ENCODE results near the gene CARMIL1. TPM values are rescaled to one million over a fixed set of nuclear protein-coding genes. Genes with fewer than 3 reads are reported as not detected.

The CARMIL1 gene
- total RNA-seq, 1 experiment from 2014 or later, result 23.6 TPM

DNA sequence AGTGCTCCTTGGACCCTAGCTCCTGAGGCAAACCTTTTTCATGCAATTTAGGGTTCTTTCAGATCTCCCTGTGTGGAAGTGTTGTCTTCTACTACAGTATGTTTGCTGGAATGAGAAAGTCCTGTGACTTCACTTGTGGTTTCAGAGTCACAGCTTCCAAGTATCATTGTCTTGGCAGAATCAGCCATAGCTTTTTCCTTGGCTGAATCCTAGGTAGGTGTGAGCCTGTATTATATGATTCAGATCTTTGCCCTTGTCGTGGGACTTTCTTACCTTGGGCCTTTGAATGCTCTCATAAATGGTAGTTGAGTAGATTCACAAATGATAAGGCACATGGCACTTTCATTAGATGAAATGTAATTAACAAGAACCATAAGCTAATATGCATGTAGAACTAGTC, 16.5 kb downstream of the CARMIL1 start:
- H3K79me2 ChIP-seq (ENCODE audit: insufficient read depth, low read length), result peaks cover 3% of the 10 kb centered on the region; the same call in 1 of the 2 replicates
- DNase-seq, result no peak
- peaks cover 7% of the 10 kb centered on the region for H3K79me1 ChIP-seq (ENCODE audit: insufficient read depth, low read depth, low read length, poor library complexity, severe bottlenecking)
- H3K9me3 ChIP-seq (ENCODE audit: control insufficient read depth, low read depth, low read length), result no peaks in the 10 kb centered on the region
- H3K56ac ChIP-seq (ENCODE audit: insufficient read length, low read depth, low read length), result no peak overlapping the region
- H2AFZ ChIP-seq (ENCODE audit: low read length), result no peak overlapping the region
- WGBS (ENCODE audit: extremely low coverage, insufficient read length, low lambda C conversion rate), result no CpG with 5 or more reads among the region's 1 CpG
- H3K4me1 Mint-ChIP-seq, result peaks cover 20 to 21% of the 10 kb centered on the region in 2 experiments
- no peak overlapping the region for H2BK5ac ChIP-seq (ENCODE audit: insufficient read length, low read length)
- H4K5ac ChIP-seq (ENCODE audit: insufficient read length, low read depth, low read length), result no peak overlapping the region
- H4K91ac ChIP-seq (ENCODE audit: insufficient read length, low read depth, low read length), result no peak overlapping the region
- no peak overlapping the region for H3K4ac ChIP-seq (ENCODE audit: low read depth, low read length)
- H3K9ac ChIP-seq (ENCODE audit: extremely low read depth, insufficient read length, low read length), result no peak overlapping the region
- no peak overlapping the region for H3K4me3 Mint-ChIP-seq
- H3K27me3 ChIP-seq (ENCODE audit: insufficient read depth, low read length), result no peaks in the 10 kb centered on the region
- no peak overlapping the region for H2AK5ac ChIP-seq (ENCODE audit: insufficient read length, low read length)
- H3K14ac ChIP-seq (ENCODE audit: insufficient read depth, low read length), result no peak overlapping the region
- H2BK20ac ChIP-seq (ENCODE audit: low read depth, low read length, poor library complexity, severe bottlenecking), result no peak overlapping the region
- no peak overlapping the region for H2BK12ac ChIP-seq (ENCODE audit: insufficient read length, low read depth, low read length)
- no peaks in the 10 kb centered on the region for H3K9me3 Mint-ChIP-seq
- H3K27ac Mint-ChIP-seq, result no peak overlapping the region
- H4K8ac ChIP-seq (replicated peaks; ENCODE audit: insufficient read length, low read depth, low read length), result no peak overlapping the region
- no peaks in the 10 kb centered on the region; the same call in 1 of the 2 replicates for H3K4me1 ChIP-seq (ENCODE audit: insufficient read depth, low read length)
- H3K23ac ChIP-seq (ENCODE audit: insufficient read length, low read depth, low read length), result no peak overlapping the region
- no peak overlapping the region for H3K27ac ChIP-seq (ENCODE audit: insufficient read length, low read depth, low read length)
- H3T11ph ChIP-seq (ENCODE audit: low read length), result no peak overlapping the region
- TF ChIP-seq, protein P1, sequence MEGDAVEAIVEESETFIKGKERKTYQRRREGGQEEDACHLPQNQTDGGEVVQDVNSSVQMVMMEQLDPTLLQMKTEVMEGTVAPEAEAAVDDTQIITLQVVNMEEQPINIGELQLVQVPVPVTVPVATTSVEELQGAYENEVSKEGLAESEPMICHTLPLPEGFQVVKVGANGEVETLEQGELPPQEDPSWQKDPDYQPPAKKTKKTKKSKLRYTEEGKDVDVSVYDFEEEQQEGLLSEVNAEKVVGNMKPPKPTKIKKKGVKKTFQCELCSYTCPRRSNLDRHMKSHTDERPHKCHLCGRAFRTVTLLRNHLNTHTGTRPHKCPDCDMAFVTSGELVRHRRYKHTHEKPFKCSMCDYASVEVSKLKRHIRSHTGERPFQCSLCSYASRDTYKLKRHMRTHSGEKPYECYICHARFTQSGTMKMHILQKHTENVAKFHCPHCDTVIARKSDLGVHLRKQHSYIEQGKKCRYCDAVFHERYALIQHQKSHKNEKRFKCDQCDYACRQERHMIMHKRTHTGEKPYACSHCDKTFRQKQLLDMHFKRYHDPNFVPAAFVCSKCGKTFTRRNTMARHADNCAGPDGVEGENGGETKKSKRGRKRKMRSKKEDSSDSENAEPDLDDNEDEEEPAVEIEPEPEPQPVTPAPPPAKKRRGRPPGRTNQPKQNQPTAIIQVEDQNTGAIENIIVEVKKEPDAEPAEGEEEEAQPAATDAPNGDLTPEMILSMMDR (conservative IDR thresholded peaks at IDR 0.05), result no peak
- H3K36me3 Mint-ChIP-seq (ENCODE audit: insufficient read depth in 1 of 3, low read depth in 3 of 3), result 0 out of 7 replicates have a peak, but pooled peaks cover 0 to 2% (median 0%) of the 10 kb centered on the region in 3 experiments
- no peaks in the 10 kb centered on the region for H3K27me3 Mint-ChIP-seq (ENCODE audit: low read depth)
- no peak overlapping the region for H2BK120ac ChIP-seq (ENCODE audit: low read depth, low read length, poor library complexity, severe bottlenecking)
- no peaks in the 10 kb centered on the region for H3K23me2 ChIP-seq (ENCODE audit: insufficient read length, low read depth, low read length, poor library complexity, severe bottlenecking)
- H3K4me2 ChIP-seq (ENCODE audit: insufficient read depth, insufficient read length, low read length), result no peak overlapping the region
- no peaks in the 10 kb centered on the region for H4K20me1 ChIP-seq (ENCODE audit: control insufficient read depth, insufficient read depth, insufficient read length)
- H3K18ac ChIP-seq (ENCODE audit: insufficient read length, low read depth, low read length), result no peak overlapping the region
- no peak overlapping the region for H2BK15ac ChIP-seq (ENCODE audit: low read depth, low read length)

Measured in H9 (cell line).